HEK293 (cell line): ENCODE results near the gene PTGER3.

ENCODE experiments used
- CTCF ChIP-seq: fragments of 450-650 bp; formaldehyde crosslinking; IDR thresholded peaks from 2 replicates; pipeline ENCODE4 v1.5.1; 2016; ENCODE audit warnings: missing biosample characterization, missing genetic modification characterization
- MEIS1 ChIP-seq: sonication (generic); formaldehyde crosslinking; IDR thresholded peaks from 2 replicates; pipeline ENCODE4 v1.8.1; 2022; ENCODE audit warnings: missing genetic modification reagents, mild to moderate bottlenecking, borderline replicate concordance
- ZNF521 ChIP-seq: fragments of 450-650 bp; formaldehyde crosslinking; IDR thresholded peaks from 2 replicates; pipeline ENCODE4 v1.5.1; 2017; ENCODE audit warnings: missing biosample characterization, mild to moderate bottlenecking, missing genetic modification characterization
- ZNF561 ChIP-seq: fragments of 450-650 bp; IDR thresholded peaks from 2 replicates; pipeline ENCODE4 v1.5.1; 2018; ENCODE audit warnings: missing biosample characterization, missing genetic modification characterization, borderline replicate concordance

- TF ChIP-seq MEIS1 (CRISPR knock-in tag) (no peak), CTCF (tag by site-specific recombination) (no peak), ZNF521 (no peak), ZNF561 (no peak)
Measured at GRCh38 chr1:71071720-71072119, 24.1 kb upstream of the PTGER3 start.
